ENCODE measurements around the gene CDC20B. TPM values are rescaled to one million over a fixed set of nuclear protein-coding genes. Genes with fewer than 3 reads are reported as not detected.

CDC20B gene
- total RNA-seq, 2 experiments from 2014 or later, result not detected

Other genes with a start within 250 kb of the CDC20B start
- gene ESM1, start 187.6 kb downstream of the CDC20B start, total RNA-seq, result not detected
- under 1 TPM; 0.18 to 0.33 TPM for gene GZMK, start 148.9 kb downstream of the CDC20B start, total RNA-seq
- gene GZMA, start 70.5 kb downstream of the CDC20B start, total RNA-seq, result 1 to 10 TPM in 1 of 2 experiments, under 1 TPM in 1; 0.66 to 1.6 TPM
- not detected for gene GPX8, start 13.0 kb downstream of the CDC20B start, total RNA-seq
- under 1 TPM; 0.31 to 0.32 TPM for gene MCIDAS, start 54.1 kb upstream of the CDC20B start, total RNA-seq
- gene CCNO, start 60.4 kb upstream of the CDC20B start, total RNA-seq, result under 1 TPM in 1 of 2 experiments, not detected in 1; 0.14 TPM
- 10 to 100 TPM; 19.1 TPM for gene DHX29, start 134.5 kb upstream of the CDC20B start, total RNA-seq
- gene MTREX, start 134.8 kb upstream of the CDC20B start, total RNA-seq, result 100 to 1,000 TPM in 1 of 2 experiments, 10 to 100 TPM in 1; 96.6 to 107 TPM